HEK293 (cell line): Measurements from ENCODE around the gene DPYSL3.

Experiments
- CTCF ChIA-PET: fragments of 350-600 bp; formaldehyde crosslinking; extraction: SDS; loops from one replicate; lab custom pipeline; 2021; ENCODE audit warnings: antibody characterized with exemption; lab: Yijun Ruan, JAX
- POLR2A ChIA-PET: fragments of 300-600 bp; formaldehyde crosslinking; extraction: SDS; loops from one replicate; lab custom pipeline; 2020; ENCODE audit warnings: antibody characterized with exemption, inconsistent platforms; lab: Yijun Ruan, JAX
- H3K27ac ChIP-seq: fragments of 200-500 bp; sonication (Bioruptor generic); 2 replicates; pipeline ENCODE4 v1.5.1; 2014; ENCODE audit warnings: low read depth, low read length, control low read depth, inconsistent platforms; ENCODE audit errors: extremely low read depth
- H3K36me3 ChIP-seq, 2 experiments: fragments of 200-500 bp in 1 of 2; sonication (Bioruptor generic) in 1 of 2; 1 replicate in 1 of 2; 2 replicates in 1 of 2; pipeline ENCODE4 v1.5.1; 2014 to 2017; ENCODE audit warnings: inconsistent platforms in 2 of 2, low read length in 2 of 2; ENCODE audit not compliant: control insufficient read depth in 2 of 2, insufficient read depth in 1 of 2
- H3K4me1 ChIP-seq: fragments of 200-500 bp; sonication (Bioruptor generic); 2 replicates; pipeline ENCODE4 v1.5.1; 2014; ENCODE audit warnings: mild to moderate bottlenecking, low read length, inconsistent platforms; ENCODE audit not compliant: control insufficient read depth, insufficient read depth
- H3K4me3 ChIP-seq: 2 replicates; pipeline ENCODE4 v1.5.1; 2011; ENCODE audit warnings: low read depth, mild to moderate bottlenecking, control low read depth, low read length, moderate library complexity
- H3K9me3 ChIP-seq: fragments of 200-500 bp; sonication (Bioruptor generic); 2 replicates; pipeline ENCODE4 v1.5.1; 2014; ENCODE audit warnings: low read depth, low read length, inconsistent platforms; ENCODE audit not compliant: control insufficient read depth, insufficient read depth
- HOXC10 ChIP-seq: sonication (generic); formaldehyde crosslinking; IDR thresholded peaks from 2 replicates; pipeline ENCODE4 v1.8.1; 2023; ENCODE audit warnings: mild to moderate bottlenecking, missing genetic modification reagents
- KLF1 ChIP-seq: fragments of 450-650 bp; formaldehyde crosslinking; IDR thresholded peaks from 2 replicates; pipeline ENCODE4 v1.5.1; 2016; ENCODE audit warnings: missing biosample characterization, missing genetic modification characterization
- KLF9 ChIP-seq: fragments of 450-650 bp; formaldehyde crosslinking; IDR thresholded peaks from 2 replicates; pipeline ENCODE4 v1.5.1; 2016; ENCODE audit warnings: missing biosample characterization, missing genetic modification characterization, low read depth
- PRDM1 ChIP-seq: fragments of 450-650 bp; formaldehyde crosslinking; IDR thresholded peaks from 2 replicates; pipeline ENCODE4; 2016; ENCODE audit warnings: missing biosample characterization, missing genetic modification characterization
- PRDM2 ChIP-seq: fragments of 450-650 bp; formaldehyde crosslinking; IDR thresholded peaks from 2 replicates; pipeline ENCODE4 v1.5.1; 2016; ENCODE audit warnings: missing biosample characterization, missing genetic modification characterization, borderline replicate concordance
- REST ChIP-seq: fragments of 450-650 bp; formaldehyde crosslinking; IDR thresholded peaks from 2 replicates; pipeline ENCODE4 v1.5.1; 2016; ENCODE audit warnings: missing biosample characterization, missing genetic modification characterization
- ZFP37 ChIP-seq: fragments of 450-650 bp; formaldehyde crosslinking; IDR thresholded peaks from 2 replicates; pipeline ENCODE4 v1.5.1; 2016; ENCODE audit warnings: missing biosample characterization, missing genetic modification characterization
- ZNF140 ChIP-seq: fragments of 450-650 bp; formaldehyde crosslinking; IDR thresholded peaks from 2 replicates; pipeline ENCODE4 v1.5.1; 2016; ENCODE audit warnings: missing biosample characterization, missing genetic modification characterization
- ZNF146 ChIP-seq: fragments of 450-650 bp; formaldehyde crosslinking; IDR thresholded peaks from 2 replicates; pipeline ENCODE4 v1.5.1; 2016; ENCODE audit warnings: missing biosample characterization, missing genetic modification characterization
- ZNF169 ChIP-seq: fragments of 450-650 bp; formaldehyde crosslinking; IDR thresholded peaks from 2 replicates; pipeline ENCODE4 v1.5.1; 2016; ENCODE audit warnings: missing biosample characterization, missing genetic modification characterization
- ZNF2 ChIP-seq: fragments of 450-650 bp; formaldehyde crosslinking; IDR thresholded peaks from 2 replicates; pipeline ENCODE4 v1.5.1; 2016; ENCODE audit warnings: missing biosample characterization, missing genetic modification characterization
- ZNF544 ChIP-seq: fragments of 450-650 bp; formaldehyde crosslinking; IDR thresholded peaks from 2 replicates; pipeline ENCODE4 v1.5.0; 2017; ENCODE audit warnings: missing biosample characterization, missing genetic modification characterization
- ZNF558 ChIP-seq: fragments of 450-650 bp; formaldehyde crosslinking; IDR thresholded peaks from 2 replicates; pipeline ENCODE4 v1.5.1; 2016; ENCODE audit warnings: missing biosample characterization, missing genetic modification characterization
- ZNF580 ChIP-seq: fragments of 450-650 bp; formaldehyde crosslinking; IDR thresholded peaks from 2 replicates; pipeline ENCODE4 v1.5.1; 2016; ENCODE audit warnings: missing biosample characterization, missing genetic modification characterization
- ZNF610 ChIP-seq: fragments of 450-650 bp; formaldehyde crosslinking; IDR thresholded peaks from 2 replicates; pipeline ENCODE4 v1.5.1; 2016; ENCODE audit warnings: missing biosample characterization, missing genetic modification characterization, borderline replicate concordance
- TF ChIP-seq, protein P1 (sequence below): fragments of 450-650 bp; IDR thresholded peaks from 2 replicates; pipeline ENCODE4 v1.5.1; 2018; ENCODE audit warnings: missing biosample characterization, mild to moderate bottlenecking, missing genetic modification characterization
- TF ChIP-seq, protein P2 (sequence below): fragments of 450-650 bp; formaldehyde crosslinking; IDR thresholded peaks from 2 replicates; pipeline ENCODE4 v1.5.1; 2016; ENCODE audit warnings: missing biosample characterization, missing genetic modification characterization
- TF ChIP-seq, protein P3 (sequence below): fragments of 450-650 bp; formaldehyde crosslinking; IDR thresholded peaks from 2 replicates; pipeline ENCODE4 v1.5.1; 2017; ENCODE audit warnings: missing biosample characterization, mild to moderate bottlenecking, missing genetic modification characterization, moderate library complexity

DPYSL3 gene

GRCh38 chr5:147434049-147434448, 75.8 kb downstream of the DPYSL3 start (continued):
- TF ChIP-seq, protein P1, sequence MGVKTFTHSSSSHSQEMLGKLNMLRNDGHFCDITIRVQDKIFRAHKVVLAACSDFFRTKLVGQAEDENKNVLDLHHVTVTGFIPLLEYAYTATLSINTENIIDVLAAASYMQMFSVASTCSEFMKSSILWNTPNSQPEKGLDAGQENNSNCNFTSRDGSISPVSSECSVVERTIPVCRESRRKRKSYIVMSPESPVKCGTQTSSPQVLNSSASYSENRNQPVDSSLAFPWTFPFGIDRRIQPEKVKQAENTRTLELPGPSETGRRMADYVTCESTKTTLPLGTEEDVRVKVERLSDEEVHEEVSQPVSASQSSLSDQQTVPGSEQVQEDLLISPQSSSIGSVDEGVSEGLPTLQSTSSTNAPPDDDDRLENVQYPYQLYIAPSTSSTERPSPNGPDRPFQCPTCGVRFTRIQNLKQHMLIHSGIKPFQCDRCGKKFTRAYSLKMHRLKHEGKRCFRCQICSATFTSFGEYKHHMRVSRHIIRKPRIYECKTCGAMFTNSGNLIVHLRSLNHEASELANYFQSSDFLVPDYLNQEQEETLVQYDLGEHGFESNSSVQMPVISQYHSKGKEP (tag by site-specific recombination): no peak
- no peak for TF ChIP-seq ZFP37 (tag by site-specific recombination)

GRCh38 chr5:147432323-147432722, 77.5 kb downstream of the DPYSL3 start:
- H3K27ac ChIP-seq: no peak overlapping the region
- POLR2A ChIA-PET: no interaction called here
- TF ChIP-seq ZNF580: no peak
- TF ChIP-seq KLF9: no peak
- no peak for TF ChIP-seq KLF1
- TF ChIP-seq PRDM1: no peak
- no peak for TF ChIP-seq PRDM2 (tag by site-specific recombination)
- TF ChIP-seq ZNF610 (tag by site-specific recombination): no peak
- no peak for TF ChIP-seq REST (tag by site-specific recombination)
- TF ChIP-seq ZNF140 (tag by site-specific recombination): no peak
- TF ChIP-seq, protein P2, sequence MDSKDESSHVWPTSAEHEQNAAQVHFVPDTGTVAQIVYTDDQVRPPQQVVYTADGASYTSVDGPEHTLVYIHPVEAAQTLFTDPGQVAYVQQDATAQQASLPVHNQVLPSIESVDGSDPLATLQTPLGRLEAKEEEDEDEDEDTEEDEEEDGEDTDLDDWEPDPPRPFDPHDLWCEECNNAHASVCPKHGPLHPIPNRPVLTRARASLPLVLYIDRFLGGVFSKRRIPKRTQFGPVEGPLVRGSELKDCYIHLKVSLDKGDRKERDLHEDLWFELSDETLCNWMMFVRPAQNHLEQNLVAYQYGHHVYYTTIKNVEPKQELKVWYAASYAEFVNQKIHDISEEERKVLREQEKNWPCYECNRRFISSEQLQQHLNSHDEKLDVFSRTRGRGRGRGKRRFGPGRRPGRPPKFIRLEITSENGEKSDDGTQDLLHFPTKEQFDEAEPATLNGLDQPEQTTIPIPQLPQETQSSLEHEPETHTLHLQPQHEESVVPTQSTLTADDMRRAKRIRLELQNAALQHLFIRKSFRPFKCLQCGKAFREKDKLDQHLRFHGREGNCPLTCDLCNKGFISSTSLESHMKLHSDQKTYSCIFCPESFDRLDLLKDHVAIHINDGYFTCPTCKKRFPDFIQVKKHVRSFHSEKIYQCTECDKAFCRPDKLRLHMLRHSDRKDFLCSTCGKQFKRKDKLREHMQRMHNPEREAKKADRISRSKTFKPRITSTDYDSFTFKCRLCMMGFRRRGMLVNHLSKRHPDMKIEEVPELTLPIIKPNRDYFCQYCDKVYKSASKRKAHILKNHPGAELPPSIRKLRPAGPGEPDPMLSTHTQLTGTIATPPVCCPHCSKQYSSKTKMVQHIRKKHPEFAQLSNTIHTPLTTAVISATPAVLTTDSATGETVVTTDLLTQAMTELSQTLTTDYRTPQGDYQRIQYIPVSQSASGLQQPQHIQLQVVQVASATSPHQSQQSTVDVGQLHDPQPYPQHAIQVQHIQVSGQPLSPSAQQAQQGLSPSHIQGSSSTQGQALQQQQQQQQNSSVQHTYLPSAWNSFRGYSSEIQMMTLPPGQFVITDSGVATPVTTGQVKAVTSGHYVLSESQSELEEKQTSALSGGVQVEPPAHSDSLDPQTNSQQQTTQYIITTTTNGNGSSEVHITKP (tag by site-specific recombination): no peak
- TF ChIP-seq ZNF558 (tag by site-specific recombination): no peak
- TF ChIP-seq HOXC10 (CRISPR knock-in tag): no peak
- TF ChIP-seq, protein P3, sequence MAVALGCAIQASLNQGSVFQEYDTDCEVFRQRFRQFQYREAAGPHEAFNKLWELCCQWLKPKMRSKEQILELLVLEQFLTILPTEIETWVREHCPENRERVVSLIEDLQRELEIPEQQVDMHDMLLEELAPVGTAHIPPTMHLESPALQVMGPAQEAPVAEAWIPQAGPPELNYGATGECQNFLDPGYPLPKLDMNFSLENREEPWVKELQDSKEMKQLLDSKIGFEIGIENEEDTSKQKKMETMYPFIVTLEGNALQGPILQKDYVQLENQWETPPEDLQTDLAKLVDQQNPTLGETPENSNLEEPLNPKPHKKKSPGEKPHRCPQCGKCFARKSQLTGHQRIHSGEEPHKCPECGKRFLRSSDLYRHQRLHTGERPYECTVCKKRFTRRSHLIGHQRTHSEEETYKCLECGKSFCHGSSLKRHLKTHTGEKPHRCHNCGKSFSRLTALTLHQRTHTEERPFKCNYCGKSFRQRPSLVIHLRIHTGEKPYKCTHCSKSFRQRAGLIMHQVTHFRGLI: no peak
- TF ChIP-seq ZNF146 (tag by site-specific recombination): no peak
- TF ChIP-seq, protein P1 (tag by site-specific recombination): no peak
- TF ChIP-seq ZNF544: no peak
- TF ChIP-seq ZNF169: no peak
- no peak for TF ChIP-seq ZNF2 (tag by site-specific recombination)

More at GRCh38 chr5:147432323-147432722, 77.5 kb downstream of the DPYSL3 start:
- Histone ChIP-seq H3K4me3 (no peak overlapping the region), H3K36me3 (no peaks in the 10 kb centered on the region), H3K4me1 (no peaks in the 10 kb centered on the region), H3K9me3 (no peaks in the 10 kb centered on the region)
- CTCF ChIA-PET: interaction anchor here (0.6 to 1.2 kb wide), 2 partner anchors 10 to 146 kb away, joined by 4 to 5 read pairs; no protein-coding TSS in a partner anchor
